Activated T-cell treated with anti-CD3 and anti-CD28 coated beads, Interleukin-2, amount 50 U/mL, for 1 hour (primary cell): ENCODE data around the gene HYAL3.
"Not testable (repeated sequence)": the region's sequence is repeated elsewhere in the genome, so short reads cannot be mapped to it uniquely, and the experiment has no call there.

Source experiments
- DNase-seq: peaks from one replicate; pipeline ENCODE4 v3.0.0-alpha.2; 2020

The HYAL3 gene

DNA sequence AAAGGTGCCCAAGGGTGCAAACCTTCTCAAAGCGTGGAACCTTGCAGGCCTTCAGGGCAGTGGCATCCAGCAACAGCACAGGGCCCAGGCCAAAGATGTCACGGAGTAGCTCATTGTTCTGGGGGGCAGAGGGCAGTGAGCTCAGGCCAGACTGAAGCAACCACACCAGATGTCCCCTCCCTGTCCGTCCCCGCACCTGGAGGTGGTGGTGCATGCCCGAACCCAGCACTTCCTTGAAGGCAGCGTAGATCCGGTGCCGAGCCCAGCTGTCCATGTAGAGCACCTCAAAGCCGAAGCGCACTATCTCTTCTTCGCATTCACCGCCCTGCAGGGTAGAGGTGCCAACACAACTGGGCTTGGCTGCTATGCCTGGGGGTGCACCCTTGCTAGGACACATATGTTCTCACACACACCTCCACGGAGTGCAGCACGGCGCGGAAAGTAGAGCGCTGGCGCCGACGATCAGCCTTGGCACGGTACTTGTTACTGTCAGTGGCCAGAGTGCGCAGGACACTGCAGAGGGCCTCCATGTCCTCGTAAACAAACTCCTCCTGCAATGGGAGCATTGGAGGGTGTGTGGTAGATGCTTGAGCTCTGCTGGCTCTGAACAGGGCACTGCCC is 10.7 kb downstream of the HYAL3 start:
- no peak for DNase-seq

DNA sequence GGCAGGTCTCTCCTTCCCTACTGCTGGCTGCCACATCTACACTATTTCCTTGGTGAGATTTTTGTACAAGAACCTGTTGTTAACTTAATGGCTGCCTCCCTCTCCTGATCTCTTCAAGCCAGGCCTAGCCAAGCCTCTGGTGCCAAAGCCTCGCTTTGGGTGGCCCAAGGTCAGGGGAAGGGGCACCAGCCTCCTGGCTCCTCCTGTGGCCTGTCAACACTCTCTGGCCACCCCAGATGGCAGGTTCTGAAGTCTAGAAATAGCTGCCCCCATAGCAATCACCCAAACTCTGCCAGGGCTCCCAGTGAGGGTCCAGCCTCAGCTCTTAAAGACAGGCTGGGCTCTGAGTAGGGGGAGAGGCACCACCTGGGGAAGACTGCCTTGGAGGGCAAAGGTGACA is 11.9 kb downstream of the HYAL3 start:
- no peak for DNase-seq

DNA sequence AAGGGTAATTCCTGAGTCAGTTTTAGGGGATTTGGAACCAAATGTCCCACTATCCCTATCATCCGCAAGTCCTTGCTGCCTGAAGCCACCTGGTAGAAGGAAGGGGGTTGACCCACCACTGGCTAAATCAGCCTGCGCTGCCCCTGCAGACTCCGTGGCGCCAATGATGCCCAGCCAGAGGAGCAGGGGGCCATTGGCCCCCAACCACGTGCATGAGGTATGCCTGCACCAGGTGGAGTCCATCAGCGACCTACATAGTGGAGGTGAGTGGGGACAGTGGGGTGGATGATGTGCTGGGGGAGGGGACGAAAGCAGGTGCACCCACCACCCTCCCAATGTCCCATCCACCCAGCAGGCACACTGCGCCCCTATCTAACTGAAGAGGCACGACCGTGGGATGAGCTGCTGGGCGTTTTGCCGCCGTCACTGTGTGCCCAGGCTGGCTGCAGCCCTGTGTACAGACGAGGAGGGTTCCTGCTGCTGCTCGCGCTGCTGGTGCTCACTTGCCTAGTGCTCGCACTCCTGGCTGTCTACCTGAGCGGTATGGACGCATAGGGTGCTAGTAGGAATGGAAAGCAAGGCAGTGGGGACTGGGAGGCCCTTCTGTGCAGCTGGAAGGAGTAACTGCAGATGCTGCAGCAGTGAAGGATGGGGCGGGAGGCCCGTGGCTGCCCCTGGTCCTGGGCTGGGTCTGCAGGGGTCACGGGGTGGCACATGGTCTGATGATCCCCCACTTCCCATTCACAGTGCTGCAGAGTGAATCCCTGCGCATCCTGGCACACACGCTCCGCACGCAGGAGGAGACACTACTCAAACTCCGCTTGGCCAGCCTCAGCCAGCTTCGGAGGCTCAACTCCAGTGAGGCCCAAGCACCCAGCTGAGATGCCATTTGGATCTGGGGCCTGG is 12.6 kb downstream of the HYAL3 start:
- DNase-seq, result no peak

DNA sequence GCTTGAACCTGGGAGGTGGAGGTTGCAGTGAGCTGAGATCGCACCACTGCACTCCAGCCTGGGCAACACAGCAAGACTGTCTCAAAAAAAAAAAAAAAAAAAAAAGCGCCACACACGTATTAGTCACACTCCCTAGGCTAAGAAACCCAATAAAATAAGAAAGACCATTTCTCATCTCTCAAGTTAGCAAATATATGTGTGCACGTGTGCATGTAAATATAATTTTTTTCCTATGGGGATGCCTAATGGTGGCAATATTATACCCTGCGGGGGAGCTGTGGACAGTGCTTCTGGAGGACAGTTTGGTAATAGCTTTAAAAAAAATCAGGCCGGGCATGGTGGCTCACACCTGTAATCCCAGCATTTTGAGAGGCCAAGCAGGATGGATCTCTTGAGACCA is 15.1 kb downstream of the HYAL3 start:
- not testable (repeated sequence) for DNase-seq

DNA sequence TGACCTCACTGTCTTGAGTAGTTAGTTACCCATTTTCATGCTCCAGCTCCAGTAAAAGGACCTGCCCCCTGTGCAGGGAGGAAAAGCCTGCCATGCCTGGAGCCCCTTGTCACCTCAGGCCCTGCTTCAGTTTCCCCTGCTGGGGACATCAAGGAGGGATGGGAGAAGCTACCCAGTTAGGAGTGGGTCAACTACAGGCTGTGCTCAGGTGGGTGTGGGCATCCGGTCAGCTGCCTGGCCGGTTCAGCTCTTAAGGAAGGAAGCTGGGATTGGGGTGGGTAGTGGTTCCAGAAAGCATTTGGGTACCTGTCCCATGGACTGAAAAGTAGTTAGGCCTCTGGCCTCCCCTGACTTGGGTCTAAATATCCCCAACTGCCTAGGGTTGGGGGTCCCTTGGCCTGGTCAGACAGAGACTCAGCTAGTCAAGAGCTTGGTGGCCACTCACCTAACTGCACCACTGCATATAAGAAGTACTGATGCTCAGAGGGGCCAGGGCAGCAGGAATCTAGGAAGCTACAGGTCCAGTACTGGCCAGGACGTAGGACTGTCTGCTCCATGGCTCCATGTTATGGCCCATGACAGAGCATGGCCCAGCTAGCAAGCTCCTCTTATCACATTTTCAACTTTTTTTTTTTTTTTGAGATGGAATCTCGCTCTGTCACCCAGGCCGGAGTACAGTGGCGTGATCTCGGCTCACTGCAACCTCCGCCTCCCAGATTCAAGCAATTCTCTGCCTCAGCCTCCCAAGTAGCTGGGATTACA is 19.8 kb downstream of the HYAL3 start:
- no peak for DNase-seq

DNA sequence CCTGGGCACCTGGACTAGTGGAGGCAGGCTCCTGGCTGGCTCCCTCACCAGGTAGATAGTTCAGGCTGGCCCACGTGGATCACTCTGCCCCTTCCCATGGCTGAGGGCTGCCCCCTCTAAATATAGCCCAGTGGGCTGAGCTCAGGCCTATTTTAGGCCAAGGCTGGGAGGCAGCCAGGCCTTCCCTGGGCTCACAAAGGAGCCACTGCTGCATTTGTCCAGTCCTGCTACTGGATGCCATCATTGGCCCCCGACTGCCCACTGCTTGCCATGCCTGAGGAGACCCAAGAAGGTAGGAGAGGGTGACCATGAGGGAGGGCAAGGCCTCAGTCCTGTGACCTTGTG is 20.4 kb downstream of the HYAL3 start, which contains the start of gene LSMEM2:
TSS of gene LSMEM2 (plus strand) at position 208 of the 345 bp plus-strand sequence. CDS start at position 235, 27 bp downstream.
- DNase-seq, result no peak

DNA sequence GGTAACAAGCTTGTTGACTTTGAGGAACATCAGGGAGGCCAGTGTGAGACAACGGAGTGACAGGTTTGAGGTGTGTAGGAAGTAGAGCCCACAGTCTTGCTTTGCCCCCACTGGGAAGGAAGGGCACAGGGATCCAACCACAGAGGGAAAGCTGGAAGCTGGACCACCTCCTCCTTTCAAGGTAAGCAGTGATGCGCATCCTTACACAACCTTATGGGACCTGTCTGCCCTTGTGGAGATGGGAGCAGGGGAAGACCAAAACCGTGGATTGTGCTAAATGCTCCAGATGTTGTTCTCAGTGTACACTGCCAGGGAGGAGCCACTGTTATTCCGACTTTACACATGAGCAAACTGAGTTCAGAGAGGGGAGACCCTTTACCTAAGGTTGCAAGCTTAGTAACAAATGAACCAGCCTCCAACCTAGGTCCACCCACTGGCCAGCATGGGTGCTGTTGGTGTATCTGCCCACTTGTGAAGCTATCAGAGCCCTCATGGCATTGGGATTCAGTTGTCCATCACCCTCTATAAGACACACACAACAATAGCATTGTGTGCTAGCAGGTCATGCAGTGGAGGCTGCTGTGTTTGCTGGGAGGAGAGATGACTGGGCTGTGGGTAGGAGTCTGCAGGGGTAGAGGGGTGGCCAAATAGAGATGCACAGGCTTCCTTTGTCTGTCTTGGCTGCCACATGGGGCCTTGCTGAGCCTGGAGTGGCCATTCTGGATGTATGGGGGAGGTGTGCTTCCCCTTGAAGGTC is 20.9 kb downstream of the HYAL3 start:
- no peak for DNase-seq

DNA sequence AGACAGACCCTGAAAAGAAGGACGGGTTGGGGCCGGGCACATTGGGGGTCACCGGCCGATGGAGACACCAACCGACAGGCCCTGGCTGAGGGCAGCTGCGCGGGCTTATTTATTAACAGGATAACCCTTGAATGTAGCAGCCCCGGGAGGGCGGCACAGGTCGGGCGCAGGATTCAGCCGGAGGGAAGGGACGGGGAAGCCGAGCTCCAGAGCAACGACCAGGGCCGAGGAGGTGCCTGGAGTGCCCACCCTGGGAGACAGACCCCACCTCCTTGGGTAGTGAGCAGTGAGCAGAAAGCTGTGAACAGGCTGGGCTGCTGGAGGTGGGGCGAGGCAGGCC is 22.5 kb downstream of the HYAL3 start:
- DNase-seq, result no peak

DNA sequence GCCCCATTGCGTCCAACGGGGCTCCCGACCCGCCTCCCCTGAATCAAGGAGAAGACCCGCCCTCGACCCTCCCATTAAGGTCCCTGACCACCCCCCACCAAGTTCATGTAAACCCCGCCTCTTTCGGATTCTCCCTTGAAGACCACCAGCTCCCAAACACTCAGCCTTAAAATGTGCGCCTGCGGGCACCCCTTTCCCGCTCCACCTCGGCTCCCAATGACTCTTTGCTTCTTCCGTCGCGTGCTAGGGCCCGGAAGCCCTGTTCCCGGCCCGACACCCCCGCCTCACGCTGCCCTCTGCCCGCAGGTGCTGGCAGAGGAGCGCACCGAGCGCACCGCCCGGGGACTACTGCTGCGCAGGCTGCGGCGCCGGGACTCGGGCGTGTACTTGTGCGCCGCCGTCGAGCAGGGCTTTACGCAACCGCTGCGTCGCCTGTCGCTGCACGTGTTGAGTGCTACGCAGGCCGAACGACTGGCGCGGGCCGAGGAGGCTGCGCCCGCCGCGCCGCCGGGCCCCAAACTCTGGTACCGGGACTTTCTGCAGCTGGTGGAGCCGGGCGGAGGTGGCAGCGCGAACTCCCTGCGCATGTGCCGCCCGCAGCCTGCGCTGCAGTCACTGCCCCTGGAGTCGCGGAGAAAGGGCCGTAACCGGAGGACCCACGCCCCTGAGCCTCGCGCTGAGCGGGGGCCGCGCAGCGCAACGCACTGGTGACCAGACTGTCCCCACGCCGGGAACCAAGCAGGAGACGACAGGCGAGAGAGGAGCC is 23.0 kb downstream of the HYAL3 start:
- peak; percentile 41 for DNase-seq

DNA sequence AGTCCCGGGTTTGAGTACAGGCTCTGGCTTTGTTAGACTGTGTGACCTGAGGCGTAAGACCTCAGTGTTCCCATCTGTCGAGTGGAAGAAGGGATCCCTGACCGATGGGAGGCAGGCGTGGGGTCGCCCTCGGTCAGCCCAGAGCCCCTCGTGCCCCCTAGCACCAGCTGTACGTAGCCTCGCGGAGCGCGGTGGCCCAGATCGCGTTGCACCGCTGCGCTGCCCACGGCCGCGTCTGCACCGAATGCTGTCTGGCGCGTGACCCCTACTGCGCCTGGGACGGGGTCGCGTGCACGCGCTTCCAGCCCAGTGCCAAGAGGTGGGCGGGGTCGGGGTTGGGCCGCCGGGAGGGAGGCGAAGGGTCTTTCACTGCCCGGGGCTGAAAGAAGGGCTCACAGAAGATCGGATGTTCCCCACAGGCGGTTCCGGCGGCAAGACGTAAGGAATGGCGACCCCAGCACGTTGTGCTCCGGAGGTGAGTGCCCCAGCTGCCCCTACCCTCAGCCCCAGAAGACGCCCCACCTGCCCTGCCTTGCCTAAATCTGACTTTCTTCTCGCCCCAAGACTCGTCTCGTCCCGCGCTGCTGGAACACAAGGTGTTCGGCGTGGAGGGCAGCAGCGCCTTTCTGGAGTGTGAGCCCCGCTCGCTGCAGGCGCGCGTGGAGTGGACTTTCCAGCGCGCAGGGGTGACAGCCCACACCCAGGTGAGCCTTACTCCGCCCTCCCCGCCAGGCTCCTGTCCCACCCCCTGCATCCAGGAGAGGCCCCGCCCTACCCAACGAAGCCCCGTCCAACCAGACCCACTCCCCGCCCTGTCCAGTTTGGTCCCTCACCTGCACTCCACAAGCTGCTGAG is 23.8 kb downstream of the HYAL3 start:
- no peak for DNase-seq

DNA sequence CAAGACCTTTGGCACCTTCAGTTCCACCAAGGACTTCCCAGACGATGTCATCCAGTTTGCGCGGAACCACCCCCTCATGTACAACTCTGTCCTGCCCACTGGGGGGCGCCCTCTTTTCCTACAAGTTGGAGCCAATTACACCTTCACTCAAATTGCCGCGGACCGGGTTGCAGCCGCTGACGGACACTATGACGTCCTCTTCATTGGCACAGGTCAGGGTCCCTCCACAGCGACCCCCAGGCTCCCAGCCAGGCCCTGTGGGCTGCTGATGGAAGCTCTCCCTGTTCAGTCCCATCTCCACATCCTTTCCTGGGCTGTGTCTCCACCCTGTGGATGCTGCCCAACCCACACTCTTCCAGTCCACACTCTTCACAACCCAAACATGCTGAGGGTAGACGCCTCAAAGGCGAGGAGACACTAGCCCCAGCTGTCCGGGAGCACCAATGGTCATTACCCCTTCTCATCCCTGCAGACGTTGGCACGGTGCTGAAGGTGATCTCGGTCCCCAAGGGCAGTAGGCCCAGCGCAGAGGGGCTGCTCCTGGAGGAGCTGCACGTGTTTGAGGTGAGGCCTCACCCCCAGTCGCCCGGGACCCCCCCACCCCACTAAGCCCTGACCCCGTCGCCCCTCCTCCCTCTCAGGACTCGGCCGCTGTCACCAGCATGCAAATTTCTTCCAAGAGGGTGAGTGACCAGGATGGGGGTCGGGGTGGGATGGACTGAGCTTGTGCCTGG is 24.7 kb downstream of the HYAL3 start:
- DNase-seq, result peak; percentile 69

DNA sequence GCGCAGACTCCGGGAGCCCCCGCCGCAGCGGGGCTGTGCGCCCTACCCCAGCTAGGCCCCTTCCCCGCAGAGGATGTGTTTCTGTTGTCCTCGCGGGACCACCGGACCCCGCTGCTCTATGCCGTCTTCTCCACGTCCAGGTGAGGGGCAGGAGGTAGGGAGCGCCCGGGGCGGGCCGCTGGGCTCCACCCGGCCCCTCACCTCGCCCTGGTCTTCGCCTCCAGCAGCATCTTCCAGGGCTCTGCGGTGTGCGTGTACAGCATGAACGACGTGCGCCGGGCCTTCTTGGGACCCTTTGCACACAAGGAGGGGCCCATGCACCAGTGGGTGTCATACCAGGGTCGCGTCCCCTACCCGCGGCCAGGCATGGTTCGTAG is 25.5 kb downstream of the HYAL3 start:
- no peak for DNase-seq

DNA sequence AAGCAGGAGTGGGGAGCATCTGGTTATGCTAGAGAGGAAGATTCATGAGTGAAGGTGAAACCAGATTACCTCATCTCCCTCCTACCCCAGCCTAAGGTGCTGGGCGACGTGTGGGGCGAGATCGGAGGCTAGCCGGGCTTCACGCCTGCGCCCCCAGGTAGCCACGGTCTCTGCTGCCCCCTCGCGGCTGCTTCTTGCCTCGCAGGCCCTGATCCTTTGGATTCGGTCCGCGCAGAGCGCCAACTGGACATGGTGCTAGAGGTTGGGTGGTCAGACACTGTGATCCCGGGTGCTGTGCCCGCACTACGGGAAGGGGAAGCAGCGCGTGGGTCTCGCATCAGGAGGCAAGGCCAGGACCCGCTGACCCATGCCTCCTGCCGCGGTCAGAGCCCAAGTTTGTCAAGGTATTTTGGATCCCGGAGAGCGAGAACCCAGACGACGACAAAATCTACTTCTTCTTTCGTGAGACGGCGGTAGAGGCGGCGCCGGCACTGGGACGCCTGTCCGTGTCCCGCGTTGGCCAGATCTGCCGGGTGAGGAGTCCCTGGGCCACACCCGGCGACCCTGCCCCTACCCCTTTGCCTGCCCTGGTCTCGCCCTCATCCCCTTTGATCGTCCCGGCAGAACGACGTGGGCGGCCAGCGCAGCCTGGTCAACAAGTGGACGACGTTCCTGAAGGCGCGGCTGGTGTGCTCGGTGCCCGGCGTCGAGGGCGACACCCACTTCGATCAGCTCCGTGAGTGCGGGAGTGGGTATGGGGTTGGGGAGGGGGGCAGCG is 26.1 kb downstream of the HYAL3 start:
- DNase-seq, result peak; percentile 89

DNA sequence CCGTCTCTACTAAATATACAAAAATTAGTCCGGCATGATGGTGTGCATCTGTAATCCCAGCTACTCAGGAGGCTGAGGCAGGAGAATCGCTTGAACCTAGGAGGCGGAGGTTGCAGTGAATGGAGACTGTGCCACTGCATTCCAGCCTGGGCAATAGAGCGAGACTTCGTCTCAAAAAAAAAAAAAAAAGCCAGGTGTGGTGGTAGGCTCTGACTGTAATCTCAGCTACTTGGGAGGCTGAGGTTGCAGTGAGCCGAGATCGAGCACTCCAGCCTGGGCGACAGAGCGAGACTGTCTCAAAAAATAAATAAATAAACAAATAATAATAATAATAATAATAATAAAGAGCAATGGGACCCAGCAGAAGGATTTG is 26.7 kb downstream of the HYAL3 start:
- not testable (repeated sequence) for DNase-seq

DNA sequence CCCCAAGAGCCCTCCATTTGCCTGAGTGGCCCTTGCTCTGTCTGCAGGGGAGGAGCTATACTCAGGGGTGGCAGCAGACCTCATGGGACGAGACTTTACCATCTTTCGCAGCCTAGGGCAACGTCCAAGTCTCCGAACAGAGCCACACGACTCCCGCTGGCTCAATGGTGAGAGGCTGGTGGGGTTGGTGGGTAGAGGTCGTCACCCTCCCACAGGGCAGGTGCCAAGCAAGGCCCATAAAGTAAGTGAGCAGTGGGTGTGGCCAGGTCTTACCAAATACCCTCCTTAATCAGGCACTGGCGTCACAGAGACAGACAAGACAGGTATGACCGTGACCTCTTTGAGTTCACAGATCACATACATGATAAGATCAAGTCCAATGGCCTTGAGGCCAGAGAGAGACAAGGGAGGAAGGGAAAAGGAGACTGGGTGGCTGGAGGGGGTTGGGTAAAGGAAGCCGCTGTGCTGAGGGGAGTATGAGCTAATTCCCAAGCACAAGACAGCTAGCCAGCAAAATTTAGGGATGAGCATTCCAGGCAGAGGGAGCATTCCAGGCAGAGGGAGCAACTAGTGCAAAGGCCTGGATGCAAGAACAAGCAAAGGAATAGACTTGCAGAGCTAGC is 27.8 kb downstream of the HYAL3 start:
- DNase-seq, result no peak

DNA sequence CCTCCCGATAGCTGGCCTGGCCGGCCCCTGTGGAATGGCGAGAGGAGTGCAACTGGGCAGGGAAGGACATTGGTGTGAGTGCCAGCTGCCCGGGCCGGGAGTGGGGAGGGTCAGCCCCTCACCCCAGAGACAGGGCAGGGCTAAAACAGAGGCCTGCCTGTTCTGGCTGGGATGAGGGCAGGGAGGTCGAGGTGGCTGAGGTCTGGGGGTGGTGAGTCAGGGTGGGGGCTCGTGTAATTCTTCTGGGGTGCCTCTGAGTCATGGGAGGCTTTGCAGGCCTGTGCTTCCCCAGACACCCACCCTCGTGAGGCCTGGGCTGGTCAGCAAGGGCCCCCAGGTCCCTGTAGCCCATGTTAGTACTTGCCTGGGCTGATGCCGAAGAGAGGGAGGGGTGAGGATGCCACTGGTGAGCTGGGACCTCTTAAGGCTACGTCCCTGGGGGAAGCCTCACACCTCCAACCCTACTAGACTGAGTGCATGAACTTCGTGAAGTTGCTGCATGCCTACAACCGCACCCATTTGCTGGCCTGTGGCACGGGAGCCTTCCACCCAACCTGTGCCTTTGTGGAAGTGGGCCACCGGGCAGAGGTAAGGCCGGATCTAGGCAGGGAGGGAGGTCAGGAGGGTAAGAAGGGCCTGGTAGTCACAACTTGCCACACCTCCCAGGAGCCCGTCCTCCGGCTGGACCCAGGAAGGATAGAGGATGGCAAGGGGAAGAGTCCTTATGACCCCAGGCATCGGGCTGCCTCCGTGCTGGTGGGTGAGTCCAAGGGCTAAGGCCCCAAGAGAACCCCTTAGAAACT is 28.6 kb downstream of the HYAL3 start:
- DNase-seq, result no peak

DNA sequence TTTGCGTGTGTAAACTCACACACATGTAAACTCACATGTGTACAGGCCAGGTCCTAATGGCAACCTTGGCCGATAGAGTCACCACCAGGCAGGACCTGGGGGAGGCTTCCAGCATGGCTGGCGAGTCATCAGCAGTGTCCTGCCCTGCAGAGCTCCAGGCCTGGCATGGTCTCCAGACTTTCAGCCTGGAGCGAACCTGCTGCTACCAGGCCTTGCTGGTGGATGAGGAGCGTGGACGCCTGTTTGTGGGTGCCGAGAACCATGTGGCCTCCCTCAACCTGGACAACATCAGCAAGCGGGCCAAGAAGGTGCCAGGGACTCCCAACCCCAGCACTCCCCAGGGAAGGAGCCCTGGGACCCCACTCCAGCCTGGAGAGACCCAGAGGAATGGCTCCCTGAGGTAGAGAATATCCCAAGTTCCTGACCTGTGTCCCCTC is 29.2 kb downstream of the HYAL3 start:
- no peak for DNase-seq

DNA sequence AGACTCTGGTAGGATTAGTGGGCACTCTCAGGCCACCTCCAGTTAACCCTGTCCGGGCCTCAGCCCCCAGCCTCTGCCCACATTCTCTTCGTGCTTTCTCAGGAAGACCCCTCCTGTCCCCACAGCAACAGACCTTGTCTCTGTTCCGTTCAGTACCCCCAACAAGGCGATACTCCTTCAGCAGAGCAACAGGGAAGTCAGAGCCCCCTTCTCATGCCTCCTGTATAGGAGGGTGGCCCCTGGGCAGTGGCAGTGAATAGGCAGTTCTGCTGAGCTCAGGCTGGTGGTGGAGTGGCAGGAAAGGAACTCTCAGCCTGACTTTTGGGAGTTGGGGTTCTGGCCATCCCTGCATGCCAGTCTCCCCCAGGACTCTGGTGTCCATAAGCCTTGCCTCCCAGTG is 29.7 kb downstream of the HYAL3 start:
- no peak for DNase-seq
